GM18867 (cell line): ENCODE measurements around the gene MCAT.

Source experiments
- ATAC-seq: cut with Tn5 transposase; IDR thresholded peaks from one replicate; pipeline ENCODE4 v1.9.1; 2021; ENCODE audit warnings: mild to moderate bottlenecking, moderate library complexity; ENCODE audit not compliant: unreplicated experiment

Gene MCAT

DNA sequence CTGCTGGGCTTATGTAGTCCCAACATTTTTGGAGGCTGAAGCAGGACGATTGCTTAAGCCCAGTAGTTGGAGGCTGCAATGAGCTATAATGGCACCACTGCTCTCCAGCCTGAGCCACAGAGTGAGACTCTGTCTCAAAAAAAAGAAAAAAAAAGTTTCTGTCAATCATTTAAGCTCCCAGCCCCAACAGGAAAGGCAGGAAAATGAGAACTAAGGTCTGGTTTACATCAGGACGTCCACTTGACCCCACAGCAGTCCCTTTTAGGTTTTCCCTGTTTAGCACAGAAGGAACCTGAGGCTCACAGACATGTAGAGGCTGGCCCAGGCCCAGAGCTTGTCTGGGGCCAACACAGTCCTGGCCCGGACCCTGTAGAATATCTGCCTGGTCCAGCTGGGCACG, 44.8 kb downstream of the MCAT start:
- ATAC-seq = no peak

GRCh38 chr22:43096420-43096819, 46.8 kb downstream of the MCAT start:
- no peak for ATAC-seq

GRCh38 chr22:43094551-43094950, 48.6 kb downstream of the MCAT start:
- ATAC-seq = no peak

DNA sequence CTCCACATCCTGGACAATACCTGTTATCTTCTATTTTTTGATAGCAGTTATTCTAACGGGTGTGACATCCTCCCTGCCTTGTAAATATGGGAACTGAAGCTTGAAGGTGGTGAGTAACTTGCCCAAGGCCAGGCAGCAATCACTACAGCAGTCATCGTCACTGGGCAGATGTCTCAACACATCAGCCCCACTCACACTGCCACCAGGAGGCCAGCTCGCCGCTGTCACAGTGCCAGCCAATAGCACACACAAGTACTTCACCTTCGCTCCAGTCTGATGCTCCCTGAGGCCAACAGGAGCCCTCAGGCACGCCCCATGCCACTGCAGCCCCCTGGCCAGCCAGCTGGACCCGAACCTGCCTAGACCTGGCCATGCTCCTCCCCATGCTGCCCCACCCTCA, 49.1 kb downstream of the MCAT start:
- ATAC-seq = no peak

DNA sequence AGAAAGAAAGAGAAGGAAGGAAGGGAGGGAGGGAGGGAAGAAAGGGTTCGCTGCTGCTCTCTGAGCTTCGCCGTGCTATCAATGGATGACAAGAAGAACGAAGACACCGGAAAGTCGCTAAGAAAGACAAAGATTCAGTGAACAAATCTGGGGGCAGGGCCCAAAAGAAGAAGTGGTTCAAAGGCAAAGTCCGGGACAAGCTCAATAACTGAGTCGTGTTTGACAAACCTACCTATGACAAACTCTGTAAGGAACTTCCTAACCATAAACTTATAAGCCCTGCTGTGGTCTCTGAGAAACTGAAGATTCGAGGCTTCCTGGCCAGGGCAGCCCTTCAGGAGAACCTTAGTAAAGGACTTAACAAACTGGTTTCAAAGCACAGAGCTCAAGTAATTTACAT, 51.1 kb downstream of the MCAT start:
- ATAC-seq = no peak

DNA sequence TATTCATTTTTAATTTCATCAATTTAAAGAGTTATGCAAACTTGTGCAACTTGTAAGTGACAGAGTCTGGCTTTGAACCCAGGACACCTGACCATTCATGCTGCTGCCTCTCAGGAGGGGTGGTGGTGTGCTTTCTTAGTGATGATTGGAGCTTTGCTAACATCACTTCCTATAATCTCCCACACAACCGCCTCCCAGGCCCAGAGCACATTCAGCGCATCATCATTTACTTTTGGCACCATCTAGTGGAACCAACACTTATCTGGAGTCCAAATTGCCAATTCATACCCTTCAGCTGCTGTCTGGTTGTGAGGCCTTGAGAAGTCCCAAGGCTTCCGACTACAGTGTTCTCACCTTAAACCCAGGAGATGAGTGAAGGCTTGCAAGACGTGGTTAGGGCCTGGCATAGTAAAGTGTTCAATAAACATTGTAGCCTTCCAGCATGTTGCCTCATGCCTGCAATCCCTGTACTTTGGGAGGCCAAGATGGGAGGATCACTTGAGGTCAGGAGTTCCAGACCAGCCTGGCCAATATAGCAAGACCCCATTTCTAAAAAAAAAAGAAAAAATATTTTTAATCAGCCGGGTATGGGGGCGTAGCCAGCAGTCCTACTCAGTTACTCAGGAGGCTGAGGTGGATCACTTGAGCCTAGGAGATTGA, 52.9 kb downstream of the MCAT start:
- ATAC-seq = no peak

DNA sequence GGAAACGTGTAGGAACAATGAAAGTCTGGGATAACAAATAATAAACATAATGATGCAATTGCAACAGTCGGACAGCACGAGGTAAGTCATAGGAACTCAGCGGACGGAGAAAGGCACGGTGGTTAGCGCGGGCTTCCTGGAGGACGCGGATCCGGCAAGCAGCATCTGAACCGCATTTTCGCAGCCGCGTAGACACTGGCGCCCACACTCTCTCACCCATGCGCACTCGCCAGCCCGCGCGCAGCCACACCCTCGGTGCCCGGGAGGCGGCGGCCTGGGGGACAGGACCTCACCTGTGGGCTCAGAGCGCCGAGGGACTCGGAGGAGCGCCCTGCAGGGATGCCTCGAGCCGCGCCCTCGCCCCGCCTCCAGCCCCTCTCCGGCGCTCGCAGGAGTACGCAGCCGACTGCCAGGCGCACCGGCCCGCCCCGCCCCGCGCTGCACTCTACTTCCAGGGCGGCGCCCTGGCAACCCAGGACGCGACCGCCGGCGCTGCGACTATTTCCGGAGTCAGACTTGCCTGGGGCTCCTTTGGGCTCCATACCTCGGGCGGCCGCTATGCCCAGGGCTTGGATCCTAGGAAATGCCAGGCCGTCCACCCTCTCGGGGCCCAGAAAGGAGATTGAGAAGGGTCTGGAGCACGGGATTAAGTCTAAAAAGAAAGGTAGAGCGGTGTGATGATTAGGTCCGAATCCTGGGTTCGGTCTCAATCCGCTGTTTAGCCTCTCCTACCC, 54.0 kb downstream of the MCAT start, which contains the start of gene TTLL1:
Gene TTLL1, minus strand, starts transcription at position 408 of the 734 bp plus-strand sequence. CDS start 13,805 bp downstream, outside the sequence.
- ATAC-seq = peak; percentile 78

DNA sequence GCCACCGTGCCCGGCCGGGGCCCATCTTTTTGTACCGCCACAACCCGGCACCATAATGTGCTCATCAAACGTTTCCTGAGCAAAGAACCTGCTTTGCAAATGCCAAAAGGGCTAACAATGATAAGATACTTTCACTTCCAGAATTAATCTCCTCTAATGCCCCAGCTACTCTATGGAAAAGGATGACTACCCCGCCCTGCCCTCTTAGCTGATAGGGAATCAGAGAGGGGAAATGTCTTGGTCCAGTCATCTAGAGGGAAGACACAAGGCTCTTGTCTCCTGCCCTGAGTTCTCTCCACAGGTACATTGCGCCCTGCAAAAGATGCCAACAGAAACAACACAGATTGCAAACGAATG, 54.6 kb downstream of the MCAT start:
- no peak for ATAC-seq

DNA sequence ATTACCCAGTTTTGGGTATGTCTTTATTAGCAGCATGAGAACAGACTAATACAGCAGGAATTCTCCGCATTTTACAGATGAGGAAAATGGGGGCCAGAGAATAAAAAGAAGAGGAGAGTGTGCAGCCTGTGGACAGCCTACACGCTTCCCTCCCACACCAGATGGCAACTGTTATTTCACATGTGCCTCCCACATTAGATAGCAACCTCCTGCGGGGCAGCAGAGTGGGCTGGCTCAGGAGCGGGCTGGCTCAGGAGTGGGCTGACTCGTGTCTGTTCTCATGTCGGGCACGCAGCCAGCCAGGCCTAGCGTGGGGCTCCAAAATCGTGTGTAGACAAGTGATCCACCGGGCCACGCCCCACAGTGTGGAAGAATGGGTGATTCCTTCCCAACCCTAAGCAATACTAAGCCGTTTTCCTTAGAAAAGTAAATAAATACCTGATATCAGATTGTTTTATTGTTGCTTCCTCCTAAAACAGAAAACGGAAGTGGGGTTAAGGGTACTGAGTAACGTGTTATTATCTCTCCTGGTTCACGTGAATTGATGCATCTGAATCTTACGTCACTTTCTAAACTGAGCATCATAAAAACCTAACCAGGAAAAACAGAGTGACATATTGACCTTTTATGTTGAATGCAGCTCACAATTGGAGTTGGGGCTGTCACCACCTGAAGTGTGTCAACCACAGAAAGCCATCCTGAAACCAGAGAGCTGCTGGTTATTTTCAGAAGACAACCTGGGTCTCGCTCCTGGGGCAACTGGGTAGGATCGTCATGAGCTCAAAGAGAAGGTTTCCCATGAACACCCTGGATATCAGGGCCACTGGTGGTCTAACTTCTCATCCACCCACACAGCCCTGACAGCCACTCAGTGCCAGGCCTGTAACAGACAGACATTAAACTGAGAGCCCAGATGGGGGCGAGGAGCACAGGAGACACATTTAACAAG, 57.3 kb downstream of the MCAT start:
- ATAC-seq = no peak
